K562 (cell line): ENCODE results near the gene NMT1. TPM values are rescaled to one million over a fixed set of nuclear protein-coding genes. Genes with fewer than 3 reads are reported as not detected.

Experiments used
- ATAC-seq: fragments of 200-7000 bp; cut with Tn5 transposase; 3 replicates; pipeline ENCODE4 v1.9.1; 2020; ENCODE audit warnings: moderate library complexity
- BruUV-seq: library from RNA; stranded (reverse); fragments of 400-500 nt; replicated peaks from 2 replicates; lab custom pipeline; 2021; lab: Mats Ljungman, UMichigan
- CTCF ChIA-PET: fragments of 300-600 bp; formaldehyde crosslinking; extraction: SDS; loops from one replicate; lab custom pipeline; 2021; ENCODE audit warnings: low intra/inter-chr PET ratio; lab: Yijun Ruan, JAX
- POLR2A ChIA-PET: fragments of 300-600, 350-650 bp; sonication (Branson Sonifier 250); formaldehyde crosslinking; extraction: SDS; loops from one replicate; lab custom pipeline; 2021; ENCODE audit warnings: antibody characterized with exemption, inconsistent platforms; lab: Yijun Ruan, JAX
- DNase-seq, 4 experiments: peaks; one replicate each; pipeline versions ENCODE4 v3.0.0 to v3.0.0-alpha.2; 2011 to 2018; ENCODE audit warnings: low spot score in 3 of 4, mixed read lengths in 3 of 4; ENCODE audit errors: extremely low read depth in 1 of 4
- FAIRE-seq: peaks from 2 replicates; lab custom pipeline; 2011; peaks lifted over from hg19 to GRCh38; lab: Jason Lieb, UNC
- H2AFZ ChIP-seq: 2 replicates; pipeline ENCODE4 v1.6.0; 2011; ENCODE audit warnings: low read depth, low read length, control low read depth, inconsistent platforms
- H3K27ac ChIP-seq: fragments of 200-600 bp; 3 replicates; pipeline ENCODE4 v1.8.0; 2011; ENCODE audit warnings: low read depth, mild to moderate bottlenecking, control low read depth, inconsistent platforms, low read length, moderate library complexity, mixed read lengths; ENCODE audit errors: extremely low read depth
- H3K27me3 ChIP-seq, 2 experiments: fragments of 300-600 bp in 1 of 2; 2 replicates in 1 of 2; 3 replicates in 1 of 2; pipeline versions ENCODE4 v1.6.0 to v1.8.0; 2011; ENCODE audit warnings: inconsistent platforms in 2 of 2, low read length in 2 of 2, mild to moderate bottlenecking in 1 of 2, mixed read lengths in 1 of 2, moderate library complexity in 1 of 2; ENCODE audit not compliant: control insufficient read depth in 2 of 2, insufficient read depth in 2 of 2
- H3K36me3 ChIP-seq: fragments of 300-600 bp; 3 replicates; pipeline ENCODE4 v1.8.0; 2011; ENCODE audit warnings: mild to moderate bottlenecking, low read length, inconsistent platforms; ENCODE audit not compliant: control insufficient read depth, insufficient read depth
- H3K4me1 ChIP-seq, 2 experiments: fragments of 200-600 bp in 1 of 2; replicated peaks in 1 of 2; 2 replicates in 1 of 2; 3 replicates in 1 of 2; pipeline versions ENCODE4 v1.5.1 to v1.8.0; 2011; ENCODE audit warnings: inconsistent platforms in 2 of 2, low read length in 2 of 2, mild to moderate bottlenecking in 1 of 2, mixed read lengths in 1 of 2, moderate library complexity in 1 of 2; ENCODE audit not compliant: control insufficient read depth in 2 of 2, insufficient read depth in 2 of 2
- H3K4me2 ChIP-seq: 2 replicates; pipeline ENCODE4 v1.6.1; 2011; ENCODE audit warnings: low read length, control low read depth, inconsistent platforms, mixed read lengths; ENCODE audit not compliant: insufficient read depth
- H3K4me3 ChIP-seq: fragments of 200-600 bp; sonication (generic), shearing (Covaris generic); 2 replicates; pipeline ENCODE4 v1.5.1; 2016; ENCODE audit warnings: control low read depth, inconsistent platforms
- H3K79me2 ChIP-seq: fragments of 200-600 bp; 3 replicates; pipeline ENCODE4 v1.8.0; 2011; ENCODE audit warnings: low read length, inconsistent platforms; ENCODE audit not compliant: control insufficient read depth, insufficient read depth
- H3K9ac ChIP-seq, 2 experiments: 2 replicates each; pipeline versions ENCODE4 v1.6.0 to v1.6.1; 2011; ENCODE audit warnings: low read depth in 2 of 2, low read length in 2 of 2, control low read depth in 1 of 2, inconsistent platforms in 1 of 2, mild to moderate bottlenecking in 1 of 2, mixed read lengths in 1 of 2; ENCODE audit not compliant: insufficient read depth in 1 of 2
- H3K9me1 ChIP-seq: one replicate; pipeline ENCODE4 v1.6.0; 2011; ENCODE audit warnings: inconsistent platforms, mild to moderate bottlenecking, low read length, moderate library complexity; ENCODE audit not compliant: control insufficient read depth, insufficient read depth
- H3K9me3 ChIP-seq: replicated peaks from 2 replicates; pipeline ENCODE4 v1.5.1; 2011; ENCODE audit warnings: low read depth, low read length, inconsistent platforms; ENCODE audit not compliant: control insufficient read depth, insufficient read depth
- H4K20me1 ChIP-seq: replicated peaks from 2 replicates; pipeline ENCODE4 v1.6.1; 2011; ENCODE audit warnings: low read length, inconsistent platforms, mixed read lengths; ENCODE audit not compliant: control insufficient read depth, insufficient read depth
- MAZ ChIP-seq, 2 experiments: fragments of 450-650 bp in 1 of 2; sonication (generic) in 1 of 2; formaldehyde crosslinking; IDR thresholded peaks in 1 of 2; conservative IDR thresholded peaks in 1 of 2; 2 replicates each; pipeline versions ENCODE4 v1.4.0 to v1.5.0; 2020; ENCODE audit warnings: mild to moderate bottlenecking in 1 of 2, missing genetic modification reagents in 1 of 2
- RBBP5 ChIP-seq: fragments of 200-600 bp; sonication (generic); IDR thresholded peaks from 2 replicates; pipeline ENCODE4 v1.6.1; 2012; ENCODE audit warnings: borderline replicate concordance, mild to moderate bottlenecking, low read length, control low read depth, inconsistent platforms; ENCODE audit not compliant: insufficient read depth, poor library complexity, severe bottlenecking
- ZNF764 ChIP-seq: fragments of 250-450 bp; sonication (Bioruptor Pico); IDR thresholded peaks from 2 replicates; pipeline ENCODE4 v1.4.0; 2020; ENCODE audit warnings: low read depth, mild to moderate bottlenecking, moderate library complexity
- WGBS: fragments of 100-300 bp; shearing (Covaris generic); methylation state at CpG from one replicate; pipeline ENCODE4 v1.1.6; 2016; ENCODE audit warnings: low coverage, mixed read lengths; ENCODE audit not compliant: insufficient coverage; ENCODE audit errors: missing lambda C conversion rate; 5-methylcytosine and 5-hydroxymethylcytosine counted together
- in situ Hi-C: fragments of 300-500 bp; cut with MboI; formaldehyde crosslinking; loops from 4 replicates; pipeline ENCODE4 v1.15.0; 2018; ENCODE audit warnings: inconsistent platforms, mixed read lengths
- intact Hi-C: fragments of 100-400 bp; cut with micrococcal nuclease; formaldehyde crosslinking; loops from 2 replicates; pipeline ENCODE4 v1.14.2; 2022
- polyA plus RNA-seq, 8 experiments: library from polyadenylated mRNA; depleted of rRNA in 4 of 8; stranded (reverse) in 5 of 8; unstranded in 3 of 8; fragments of >200 nt; fragmentation: Nextera tagmentation in 2 of 8; fragmentation: Illumina TruSeq in 1 of 8; extraction: Ambion mirVana in 2 of 8; extraction: Trizol in 1 of 8; gene quantifications; 2 replicates each; pipeline versions ENCODE4 v1.2.1 to v1.2.3, GENCODE V29; 2011 to 2014; ENCODE audit warnings: inconsistent platforms in 1 of 8, missing spikeins in 1 of 8
- total RNA-seq, 7 experiments: library from RNA; depleted of rRNA in 6 of 7; stranded (reverse); fragments of >200 nt in 6 of 7; fragmentation: Illumina TruSeq in 2 of 7; extraction: Trizol in 2 of 7; gene quantifications; 2 replicates each; pipeline versions ENCODE4 v1.2.1 to v1.2.3, GENCODE V29; 2011 to 2021; ENCODE audit warnings: low replicate concordance in 1 of 7
- TF ChIP-seq, protein P1 (sequence below): sonication (generic); formaldehyde crosslinking; IDR thresholded peaks from 2 replicates; pipeline ENCODE4 v1.8.0; 2022; ENCODE audit warnings: mild to moderate bottlenecking, missing genetic modification reagents

The NMT1 gene
- total and polyA plus RNA-seq, 9 of the 15 experiments (the other 6 are each of a cell fraction or from before 2014, with no cell fraction given) = 86.7 to 569 (median 213) TPM

DNA sequence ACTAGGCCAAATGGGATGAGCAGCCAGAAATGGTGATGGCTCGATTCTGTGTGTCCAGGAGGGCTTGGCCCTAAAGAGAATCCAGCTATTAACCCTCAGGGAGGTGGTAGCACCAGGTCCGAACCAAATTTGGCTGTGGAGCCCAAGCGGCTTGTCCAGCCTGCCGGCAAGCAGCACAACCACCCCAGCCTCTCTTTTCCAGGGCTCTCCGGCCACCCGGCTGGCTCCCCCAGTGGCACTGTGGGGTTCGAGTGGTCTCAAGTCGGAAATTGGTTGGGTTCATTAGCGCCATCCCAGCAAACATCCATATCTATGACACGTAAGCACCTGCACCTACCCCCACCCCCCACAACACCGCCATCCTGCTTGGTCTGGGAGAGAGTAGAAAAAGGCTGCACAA is 35.8 kb downstream of the NMT1 start:
- H3K4me2 ChIP-seq = no peak overlapping the region
- intact Hi-C loops = loop anchor here (5.0 kb wide), 1 partner anchor 80 kb away; no protein-coding TSS in a partner anchor

More for the DNA sequence above, 35.8 kb downstream of the NMT1 start:
- H3K36me3 ChIP-seq = peaks cover 91% of the 10 kb centered on the region
- no peaks in the 10 kb centered on the region for H3K9me3 ChIP-seq
- no peak for FAIRE-seq
- H4K20me1 ChIP-seq = peaks cover 8% of the 10 kb centered on the region; the same call in 1 of the 2 replicates
- TF ChIP-seq RBBP5 = no peak
- no peak for TF ChIP-seq ZNF764
- TF ChIP-seq MAZ (CRISPR knock-in tag; conservative IDR thresholded peaks at IDR 0.05 in 1 of 2, IDR thresholded peaks at IDR 0.05 in 1 of 2) = no peak
- TF ChIP-seq, protein P1, sequence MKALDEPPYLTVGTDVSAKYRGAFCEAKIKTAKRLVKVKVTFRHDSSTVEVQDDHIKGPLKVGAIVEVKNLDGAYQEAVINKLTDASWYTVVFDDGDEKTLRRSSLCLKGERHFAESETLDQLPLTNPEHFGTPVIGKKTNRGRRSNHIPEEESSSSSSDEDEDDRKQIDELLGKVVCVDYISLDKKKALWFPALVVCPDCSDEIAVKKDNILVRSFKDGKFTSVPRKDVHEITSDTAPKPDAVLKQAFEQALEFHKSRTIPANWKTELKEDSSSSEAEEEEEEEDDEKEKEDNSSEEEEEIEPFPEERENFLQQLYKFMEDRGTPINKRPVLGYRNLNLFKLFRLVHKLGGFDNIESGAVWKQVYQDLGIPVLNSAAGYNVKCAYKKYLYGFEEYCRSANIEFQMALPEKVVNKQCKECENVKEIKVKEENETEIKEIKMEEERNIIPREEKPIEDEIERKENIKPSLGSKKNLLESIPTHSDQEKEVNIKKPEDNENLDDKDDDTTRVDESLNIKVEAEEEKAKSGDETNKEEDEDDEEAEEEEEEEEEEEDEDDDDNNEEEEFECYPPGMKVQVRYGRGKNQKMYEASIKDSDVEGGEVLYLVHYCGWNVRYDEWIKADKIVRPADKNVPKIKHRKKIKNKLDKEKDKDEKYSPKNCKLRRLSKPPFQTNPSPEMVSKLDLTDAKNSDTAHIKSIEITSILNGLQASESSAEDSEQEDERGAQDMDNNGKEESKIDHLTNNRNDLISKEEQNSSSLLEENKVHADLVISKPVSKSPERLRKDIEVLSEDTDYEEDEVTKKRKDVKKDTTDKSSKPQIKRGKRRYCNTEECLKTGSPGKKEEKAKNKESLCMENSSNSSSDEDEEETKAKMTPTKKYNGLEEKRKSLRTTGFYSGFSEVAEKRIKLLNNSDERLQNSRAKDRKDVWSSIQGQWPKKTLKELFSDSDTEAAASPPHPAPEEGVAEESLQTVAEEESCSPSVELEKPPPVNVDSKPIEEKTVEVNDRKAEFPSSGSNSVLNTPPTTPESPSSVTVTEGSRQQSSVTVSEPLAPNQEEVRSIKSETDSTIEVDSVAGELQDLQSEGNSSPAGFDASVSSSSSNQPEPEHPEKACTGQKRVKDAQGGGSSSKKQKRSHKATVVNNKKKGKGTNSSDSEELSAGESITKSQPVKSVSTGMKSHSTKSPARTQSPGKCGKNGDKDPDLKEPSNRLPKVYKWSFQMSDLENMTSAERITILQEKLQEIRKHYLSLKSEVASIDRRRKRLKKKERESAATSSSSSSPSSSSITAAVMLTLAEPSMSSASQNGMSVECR (CRISPR knock-in tag) = no peak
- TF ChIP-seq, all 486 proteins: peak for 0
- Histone ChIP-seq H2AFZ (no peak overlapping the region), H3K9me1 (no peaks in the 10 kb centered on the region), H3K27ac (no peak overlapping the region), H3K27me3 (no peaks in the 10 kb centered on the region), H3K4me1 (no peaks in the 10 kb centered on the region), H3K4me3 (no peak overlapping the region), H3K9ac (no peak overlapping the region; a peak in 1 of 4 replicates), H3K79me2 (no peaks in the 10 kb centered on the region)
- no TSS peak for BruUV-seq
- WGBS = 95% methylated on average over 11 of the region's 11 CpGs
- ChIA-PET CTCF (interaction anchor here (1.3 to 1.4 kb wide), 2 partner anchors 38 to 177 kb away, joined by 3 to 4 read pairs; partner anchors contain the start of gene ACBD4), POLR2A (interaction anchor here (0.6 kb wide), 1 partner anchor 36 kb away, joined by 4 read pairs; no protein-coding TSS in a partner anchor)
- no peak for DNase-seq
- in situ Hi-C loops = no loop called here
- ATAC-seq = no peak
